Upper lobe of left lung (tissue), 6 donors: ENCODE measurements around the gene GRIN2D. TPM values are rescaled to one million over a fixed set of nuclear protein-coding genes. Genes with fewer than 3 reads are reported as not detected.

Source experiments
- ATAC-seq, 2 donors: fragments of 200-7000 bp; cut with Tn5 transposase; one replicate each; pipeline ENCODE4 v1.9.1; 2022; ENCODE audit warnings: mild to moderate bottlenecking in 2 of 2, moderate library complexity in 2 of 2; ENCODE audit not compliant: low FRiP score in 2 of 2
- DNase-seq, 2 donors: peaks; one replicate each; pipeline ENCODE4 v3.0.0-alpha.2; 2019 to 2020
- H3K27ac ChIP-seq, 4 donors: fragments of 200-600 bp; sonication (generic); one replicate each; pipeline ENCODE4 v1.5.1; 2016 to 2019
- H3K27me3 ChIP-seq, 4 donors: fragments of 200-600 bp; sonication (generic); one replicate each; pipeline ENCODE4 v1.5.1; 2017 to 2019
- H3K36me3 ChIP-seq, 4 donors: fragments of 200-600 bp; sonication (generic); one replicate each; pipeline ENCODE4 v1.5.1; 2016 to 2019
- H3K4me1 ChIP-seq, 4 donors: fragments of 200-600 bp; sonication (generic); one replicate each; pipeline ENCODE4 v1.5.1; 2018 to 2019
- H3K4me3 ChIP-seq, 4 donors: fragments of 200-600 bp; sonication (generic); one replicate each; pipeline ENCODE4 v1.5.1; 2017 to 2019; ENCODE audit warnings: mild to moderate bottlenecking in 2 of 4, moderate library complexity in 1 of 4
- H3K9me3 ChIP-seq, 4 donors: fragments of 200-600 bp; sonication (generic); one replicate each; pipeline ENCODE4 v1.5.1; 2018 to 2019
- EP300 ChIP-seq, 4 donors: sonication (generic); formaldehyde crosslinking; IDR thresholded peaks; one replicate each; pipeline ENCODE4 v1.5.1; 2017; ENCODE audit warnings: antibody characterized with exemption in 4 of 4, control low read depth in 2 of 4
- POLR2A ChIP-seq, 4 donors: fragments of 450-650 bp; IDR thresholded peaks; one replicate each; pipeline ENCODE4 v1.5.1; 2016 to 2017; ENCODE audit warnings: antibody characterized with exemption in 4 of 4, mild to moderate bottlenecking in 2 of 4
- POLR2AphosphoS5 ChIP-seq, 2 donors: sonication (generic); formaldehyde crosslinking; IDR thresholded peaks; one replicate each; pipeline ENCODE4 v1.5.1; 2017; ENCODE audit warnings: antibody characterized with exemption in 2 of 2
- WGBS, 2 donors: methylation state at CpG; one replicate each; pipeline ENCODE4 v1.1.5; 2017 to 2018; 5-methylcytosine and 5-hydroxymethylcytosine counted together
- total RNA-seq, 6 donors: library from RNA; depleted of rRNA in 4 of 6; stranded (reverse); fragments of >200 nt in 4 of 6; gene quantifications; one replicate each; pipeline versions ENCODE4 v1.1.0 to v1.2.1, GENCODE V29; 2016 to 2021
- TF ChIP-seq, protein P1 (sequence below), 6 experiments: fragments of 450-650 bp in 4 of 6; fragments of 200-600 bp in 2 of 6; sonication (generic) in 2 of 6; IDR thresholded peaks; one replicate each; pipeline ENCODE4 v1.5.1; 2016 to 2019; ENCODE audit warnings: antibody characterized with exemption in 6 of 6
- donor health status: DM: no; HTN: no; CAD: no; lungs with moderate emphysema.
- donor health status: DM: no; HTN: yes; CAD: no; lungs with severe emphysema.

The GRIN2D gene
- total RNA-seq, 6 donors from 2014 or later: 0.15 to 1.4 (median 0.57) TPM

DNA sequence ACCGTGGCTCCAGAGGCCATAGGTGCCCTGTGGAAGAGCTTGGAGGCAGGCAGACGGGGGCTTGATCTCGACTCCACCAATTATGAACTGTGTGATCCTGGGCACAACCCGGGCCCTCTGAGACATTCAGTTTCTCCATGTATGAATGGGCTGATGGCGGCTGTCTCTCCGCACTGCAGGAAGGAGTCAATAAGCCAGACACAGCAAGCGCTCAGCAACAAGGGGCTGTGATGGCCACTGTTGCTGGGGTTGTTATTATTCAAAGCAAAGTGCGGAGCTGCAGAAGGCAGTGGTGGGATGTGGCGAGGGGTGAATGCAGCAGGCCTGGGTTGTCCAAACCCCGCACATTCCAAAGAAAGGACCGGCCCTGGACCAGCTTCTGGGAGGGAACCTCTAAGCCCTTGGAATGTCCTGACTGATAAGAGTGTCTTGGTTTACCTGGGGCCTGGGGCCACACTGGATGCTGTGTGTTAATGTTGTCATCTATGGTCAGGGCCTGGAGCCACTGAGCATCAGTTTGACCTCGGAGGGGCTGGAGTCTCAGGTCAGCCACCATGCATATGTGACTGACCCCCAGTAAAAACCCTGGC lies 38.0 kb upstream of the GRIN2D start:
- Histone ChIP-seq H3K9me3 (no peaks in the 10 kb centered on the region), H3K4me1 (no peaks in the 10 kb centered on the region), H3K36me3 (peaks cover 0 to 5% (median 0%) of the 10 kb centered on the region in 4 donors), H3K27me3 (no peaks in the 10 kb centered on the region), H3K27ac (no peak overlapping the region), H3K4me3 (no peak overlapping the region)
- DNase-seq (no peak), ATAC-seq (no peak)
- no peak for TF ChIP-seq POLR2A (IDR thresholded peaks at IDR 0.05)
- no peak for TF ChIP-seq EP300 (IDR thresholded peaks at IDR 0.05)
- TF ChIP-seq, protein P1, sequence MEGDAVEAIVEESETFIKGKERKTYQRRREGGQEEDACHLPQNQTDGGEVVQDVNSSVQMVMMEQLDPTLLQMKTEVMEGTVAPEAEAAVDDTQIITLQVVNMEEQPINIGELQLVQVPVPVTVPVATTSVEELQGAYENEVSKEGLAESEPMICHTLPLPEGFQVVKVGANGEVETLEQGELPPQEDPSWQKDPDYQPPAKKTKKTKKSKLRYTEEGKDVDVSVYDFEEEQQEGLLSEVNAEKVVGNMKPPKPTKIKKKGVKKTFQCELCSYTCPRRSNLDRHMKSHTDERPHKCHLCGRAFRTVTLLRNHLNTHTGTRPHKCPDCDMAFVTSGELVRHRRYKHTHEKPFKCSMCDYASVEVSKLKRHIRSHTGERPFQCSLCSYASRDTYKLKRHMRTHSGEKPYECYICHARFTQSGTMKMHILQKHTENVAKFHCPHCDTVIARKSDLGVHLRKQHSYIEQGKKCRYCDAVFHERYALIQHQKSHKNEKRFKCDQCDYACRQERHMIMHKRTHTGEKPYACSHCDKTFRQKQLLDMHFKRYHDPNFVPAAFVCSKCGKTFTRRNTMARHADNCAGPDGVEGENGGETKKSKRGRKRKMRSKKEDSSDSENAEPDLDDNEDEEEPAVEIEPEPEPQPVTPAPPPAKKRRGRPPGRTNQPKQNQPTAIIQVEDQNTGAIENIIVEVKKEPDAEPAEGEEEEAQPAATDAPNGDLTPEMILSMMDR (IDR thresholded peaks at IDR 0.05): no peak
- no peak for TF ChIP-seq POLR2AphosphoS5 (IDR thresholded peaks at IDR 0.05)
- WGBS, 2 donors: 89 to 91% methylated on average over 11 to 12 of the region's 12 CpGs

DNA sequence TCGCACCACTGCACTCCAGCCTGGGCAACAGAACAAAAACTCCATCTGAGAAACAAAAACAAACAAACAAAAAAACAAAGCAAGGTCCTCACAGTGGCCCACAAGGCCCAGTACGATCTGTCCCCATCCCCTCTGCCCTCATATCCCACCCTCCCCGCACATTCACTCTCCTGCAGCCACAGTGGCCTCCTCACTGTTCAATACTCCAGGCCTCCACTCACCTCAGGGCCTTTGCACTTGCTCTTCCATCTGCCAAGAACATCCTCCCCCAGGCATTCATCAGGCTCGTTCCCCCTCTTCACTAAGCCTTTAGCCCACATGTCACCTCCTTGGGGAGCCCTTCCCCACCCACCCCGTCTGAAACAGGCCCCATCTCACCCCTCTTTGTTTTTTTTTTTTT lies 34.3 kb upstream of the GRIN2D start:
- no peak for DNase-seq
- Histone ChIP-seq H3K36me3 (peaks cover 0 to 5% (median 0%) of the 10 kb centered on the region in 4 donors), H3K9me3 (no peaks in the 10 kb centered on the region), H3K4me1 (peaks cover 0 to 10% (median 5%) of the 10 kb centered on the region in 4 donors), H3K27ac (no peak overlapping the region), H3K4me3 (no peak overlapping the region), H3K27me3 (no peaks in the 10 kb centered on the region)
- WGBS, 2 donors: 92 to 93% methylated on average over 5 of the region's 5 CpGs
- no peak for TF ChIP-seq POLR2A (IDR thresholded peaks at IDR 0.05)
- TF ChIP-seq, protein P1 (IDR thresholded peaks at IDR 0.05): no peak
- no peak for TF ChIP-seq EP300 (IDR thresholded peaks at IDR 0.05)
- no peak for TF ChIP-seq POLR2AphosphoS5 (IDR thresholded peaks at IDR 0.05)
- ATAC-seq: no peak

DNA sequence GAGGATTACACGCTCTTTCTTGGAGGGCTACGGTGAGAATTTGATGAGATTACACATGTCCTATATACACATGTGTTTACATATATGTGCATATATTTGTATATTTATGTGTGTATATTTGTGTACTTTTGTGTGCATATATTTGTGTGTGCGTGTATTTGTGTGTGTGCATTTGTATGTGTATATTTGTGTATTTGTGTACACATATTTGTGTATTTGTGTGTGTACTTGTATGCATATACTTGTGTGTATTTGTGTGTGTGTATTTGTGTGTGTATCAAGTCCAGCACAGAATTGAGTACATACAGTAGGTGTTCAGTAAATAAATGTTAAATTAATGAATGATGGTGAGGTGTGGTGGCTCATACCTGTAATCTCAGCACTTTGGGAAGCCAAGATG lies 31.6 kb upstream of the GRIN2D start:
- TF ChIP-seq, protein P1 (IDR thresholded peaks at IDR 0.05): no peak
- TF ChIP-seq POLR2A (IDR thresholded peaks at IDR 0.05): no peak
- no peak for TF ChIP-seq POLR2AphosphoS5 (IDR thresholded peaks at IDR 0.05)
- TF ChIP-seq EP300 (IDR thresholded peaks at IDR 0.05): no peak
- ATAC-seq: no peak

DNA sequence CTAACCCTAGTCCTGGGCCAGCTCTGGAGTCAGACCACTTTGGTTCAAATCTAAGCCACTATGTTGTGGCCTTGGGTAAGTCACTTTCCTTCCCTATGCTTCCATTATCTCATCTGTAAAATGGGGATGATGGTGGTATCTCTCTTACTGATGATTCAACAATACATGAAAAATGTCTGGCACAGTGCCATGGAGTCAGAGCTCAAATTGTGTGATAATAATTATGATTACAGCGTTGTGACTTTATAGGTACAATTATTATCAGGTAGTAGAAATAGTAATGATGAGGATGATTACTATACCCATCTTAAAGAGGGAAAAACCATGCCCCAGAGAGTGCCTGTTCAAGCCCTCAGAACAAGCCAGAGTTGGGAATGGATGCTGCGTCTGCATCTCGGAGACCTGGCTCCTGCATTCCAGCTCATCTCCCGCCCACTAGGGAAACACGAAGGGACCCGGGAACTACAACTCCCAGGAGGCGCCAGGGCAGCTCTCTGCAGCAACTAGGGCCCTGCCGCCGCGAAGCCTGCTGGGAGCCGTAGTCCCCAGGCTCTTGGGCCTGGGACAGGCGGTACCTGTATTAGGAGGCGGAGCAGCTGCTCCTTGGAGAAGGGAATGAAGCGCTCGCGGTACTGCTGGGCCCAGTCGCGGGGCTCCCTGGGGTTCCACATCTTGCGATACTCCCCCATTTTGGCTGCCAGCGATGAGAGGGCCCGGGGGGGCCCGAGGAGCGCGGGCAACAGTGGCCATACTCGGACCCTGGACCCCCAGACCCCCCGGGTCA lies 30.6 kb upstream of the GRIN2D start:
- peaks cover 0 to 5% (median 0%) of the 10 kb centered on the region in 4 donors for H3K36me3 ChIP-seq
- ATAC-seq: peak; percentile 95 to 96

More for the DNA sequence above, 31.6 kb upstream of the GRIN2D start:
- Histone ChIP-seq H3K4me1 (peaks cover 5 to 16% (median 11%) of the 10 kb centered on the region in 4 donors), H3K9me3 (no peaks in the 10 kb centered on the region), H3K4me3 (no peak overlapping the region), H3K27ac (no peak overlapping the region), H3K27me3 (no peaks in the 10 kb centered on the region), H3K36me3 (peaks cover 0 to 5% (median 0%) of the 10 kb centered on the region in 4 donors)
- DNase-seq: no peak
- WGBS, 2 donors: 95 to 96% methylated on average over 3 of the region's 3 CpGs

More for the DNA sequence above, 30.6 kb upstream of the GRIN2D start:
- Histone ChIP-seq H3K27me3 (no peaks in the 10 kb centered on the region), H3K4me3 (peak overlapping the region; percentile 49 to 77 (median 57)), H3K4me1 (peaks cover 5 to 16% (median 11%) of the 10 kb centered on the region in 4 donors), H3K9me3 (no peaks in the 10 kb centered on the region), H3K27ac (peak overlapping the region; percentile 87 to 95 (median 92))
- TF ChIP-seq EP300 (IDR thresholded peaks at IDR 0.05) (no peak), POLR2AphosphoS5 (IDR thresholded peaks at IDR 0.05) (peak; percentile 39 to 56), POLR2A (IDR thresholded peaks at IDR 0.05) (peak in 2 of 4 donors; percentile 23 to 49)
- TF ChIP-seq, protein P1 (IDR thresholded peaks at IDR 0.05): peak in 3 of 6 experiments; percentile 22 to 46 (median 28)
- DNase-seq: peak; percentile 96 to 99
- 4 to 20% methylated on average over 4 to 18 of the region's 26 CpGs for WGBS, 2 donors
